ENCODE measurements around the gene SEMA3F.
"Not testable (repeated sequence)": the region's sequence is repeated elsewhere in the genome, so short reads cannot be mapped to it uniquely, and the experiment has no call there.

Gene SEMA3F

GRCh38 chr3:50211930-50212329 is 56.8 kb downstream of the SEMA3F start:
- no peak for DNase-seq (ENCODE audit: low read depth)

- no peak for DNase-seq (ENCODE audit: low read depth)
These were observed 57.4 kb downstream of the SEMA3F start for GRCh38 chr3:50212502-50212901.

GRCh38 chr3:50212971-50213370 is 57.8 kb downstream of the SEMA3F start:
- no peak for DNase-seq (ENCODE audit: low read depth)

- DNase-seq (ENCODE audit: low read depth) = no peak
These were observed 58.2 kb downstream of the SEMA3F start for GRCh38 chr3:50213373-50213772.

- no peak for DNase-seq (ENCODE audit: low read depth)
These were observed 59.7 kb downstream of the SEMA3F start for GRCh38 chr3:50214824-50215223.

- no peak for DNase-seq (ENCODE audit: low read depth)
These were observed 60.4 kb downstream of the SEMA3F start for GRCh38 chr3:50215529-50215928.

GRCh38 chr3:50217681-50218080 is 62.6 kb downstream of the SEMA3F start:
- no peak for DNase-seq (ENCODE audit: low read depth)

- DNase-seq (ENCODE audit: low read depth) = no peak
These were observed 63.3 kb downstream of the SEMA3F start for GRCh38 chr3:50218448-50218847.

GRCh38 chr3:50219285-50219684 is 64.2 kb downstream of the SEMA3F start:
- no peak for DNase-seq (ENCODE audit: low read depth)

GRCh38 chr3:50220109-50220508 is 65.0 kb downstream of the SEMA3F start:
- DNase-seq (ENCODE audit: low read depth) = no peak

- DNase-seq (ENCODE audit: low read depth) = no peak
These were observed 65.9 kb downstream of the SEMA3F start for GRCh38 chr3:50221051-50221410.

- no peak for DNase-seq (ENCODE audit: low read depth)
These were observed 66.5 kb downstream of the SEMA3F start for GRCh38 chr3:50221411-50222168.

GRCh38 chr3:50222169-50222528 is 67.0 kb downstream of the SEMA3F start:
- DNase-seq (ENCODE audit: low read depth) = no peak

- DNase-seq (ENCODE audit: low read depth) = no peak
These were observed 69.5 kb downstream of the SEMA3F start for GRCh38 chr3:50224639-50225038.

GRCh38 chr3:50226888-50227389 is 71.8 kb downstream of the SEMA3F start:
- no peak for DNase-seq (ENCODE audit: low read depth)

GRCh38 chr3:50227390-50228183 is 72.5 kb downstream of the SEMA3F start:
- peak; percentile 71 for DNase-seq (ENCODE audit: low read depth)

GRCh38 chr3:50228184-50228763 is 73.2 kb downstream of the SEMA3F start:
- DNase-seq (ENCODE audit: low read depth) = not testable (repeated sequence)

- no peak for DNase-seq (ENCODE audit: low read depth)
These were observed 74.4 kb downstream of the SEMA3F start for GRCh38 chr3:50229490-50229889.

- no peak for DNase-seq (ENCODE audit: low read depth)
These were observed 75.1 kb downstream of the SEMA3F start for GRCh38 chr3:50230104-50230793.

- DNase-seq (ENCODE audit: low read depth) = no peak
These were observed 75.6 kb downstream of the SEMA3F start for GRCh38 chr3:50230794-50231125.

- DNase-seq (ENCODE audit: low read depth) = no peak
These were observed 76.5 kb downstream of the SEMA3F start for GRCh38 chr3:50231581-50231980.

GRCh38 chr3:50232303-50232702 is 77.2 kb downstream of the SEMA3F start:
- no peak for DNase-seq (ENCODE audit: low read depth)

GRCh38 chr3:50233176-50233575 is 78.1 kb downstream of the SEMA3F start:
- DNase-seq (ENCODE audit: low read depth) = no peak

Data from stimulated activated CD8-positive, alpha-beta memory T cell treated with anti-CD3 and anti-CD28 coated beads, Interleukin-15, amount 100 ng/mL, for 24 hours (primary cell).